Breast epithelium (tissue), 3 donors: Measurements from ENCODE around the gene PADI1.

ENCODE experiments used
- CTCF ChIP-seq, 3 donors: fragments of 450-650 bp; IDR thresholded peaks; one replicate each; pipeline ENCODE4 v1.5.1; 2016 to 2017; ENCODE audit warnings: antibody characterized with exemption in 3 of 3, mild to moderate bottlenecking in 3 of 3, moderate library complexity in 3 of 3
- POLR2AphosphoS5 ChIP-seq, 3 donors: sonication (generic); formaldehyde crosslinking; IDR thresholded peaks; one replicate each; pipeline ENCODE4 v1.6.1; 2017; ENCODE audit warnings: antibody characterized with exemption in 3 of 3

GRCh38 chr1:17258758-17259130, 53.8 kb downstream of the PADI1 start:
- no peak for TF ChIP-seq CTCF (IDR thresholded peaks at IDR 0.05)
- TF ChIP-seq POLR2AphosphoS5 (IDR thresholded peaks at IDR 0.05) = no peak
